Measurements from ENCODE around the gene TRIM28.

TRIM28 gene

GRCh38 chr19:58551123-58551497, 7.2 kb downstream of the TRIM28 start:
- no peak for TF ChIP-seq CTCF (IDR thresholded peaks at IDR 0.05; ENCODE audit: borderline replicate concordance, extremely low read depth, low read length, poor library complexity, severe bottlenecking)
- Histone ChIP-seq H3K27me3 (ENCODE audit: insufficient read depth, low read length, poor library complexity) (no peaks in the 10 kb centered on the region), H4K20me1 (ENCODE audit: insufficient read depth, low read length) (peaks cover 76% of the 10 kb centered on the region), H3K79me2 (ENCODE audit: insufficient read depth, low read length) (peaks cover 83% of the 10 kb centered on the region), H3K9me3 (ENCODE audit: insufficient read depth, low read length, severe bottlenecking) (no peaks in the 10 kb centered on the region), H3K36me3 (ENCODE audit: insufficient read depth, low read length) (peaks cover 73% of the 10 kb centered on the region), H3K4me2 (ENCODE audit: insufficient read depth, low read length) (no peak overlapping the region), H3K4me3 (ENCODE audit: low read depth in 1 of 2, low read length in 2 of 2) (no peak overlapping the region), H3K27ac (ENCODE audit: low read length) (no peak overlapping the region), H3K9ac (ENCODE audit: low read depth, low read length) (no peak overlapping the region), H2AFZ (ENCODE audit: low read depth, low read length) (no peak overlapping the region), H3K4me1 (ENCODE audit: insufficient read depth, low read length) (peaks cover 81% of the 10 kb centered on the region)
- DNase-seq (no peak), ATAC-seq (ENCODE audit: insufficient read depth, low read depth) (no peak)

- TF ChIP-seq EZH2 (IDR thresholded peaks at IDR 0.05; ENCODE audit: borderline replicate concordance, low read depth, low read length, severe bottlenecking): no peak
- TF ChIP-seq CTCF (IDR thresholded peaks at IDR 0.05; ENCODE audit: borderline replicate concordance, extremely low read depth, low read length, poor library complexity, severe bottlenecking): no peak
- H3K4me1 ChIP-seq (ENCODE audit: insufficient read depth, low read length): peaks cover 81% of the 10 kb centered on the region
- H3K4me2 ChIP-seq (ENCODE audit: insufficient read depth, low read length): peak overlapping the region; percentile 33; the same call in 1 of the 2 replicates
- H3K4me3 ChIP-seq (ENCODE audit: low read depth in 1 of 2, low read length in 2 of 2): no peak overlapping the region
- H3K27me3 ChIP-seq (ENCODE audit: insufficient read depth, low read length, poor library complexity): no peaks in the 10 kb centered on the region
- H3K9ac ChIP-seq (ENCODE audit: low read depth, low read length): no peak overlapping the region
- H3K36me3 ChIP-seq (ENCODE audit: insufficient read depth, low read length): peaks cover 73% of the 10 kb centered on the region
- ATAC-seq (ENCODE audit: insufficient read depth, low read depth): no peak
- H3K27ac ChIP-seq (ENCODE audit: low read length): no peak overlapping the region
- peaks cover 75% of the 10 kb centered on the region for H4K20me1 ChIP-seq (ENCODE audit: insufficient read depth, low read length)
- peaks cover 83% of the 10 kb centered on the region for H3K79me2 ChIP-seq (ENCODE audit: insufficient read depth, low read length)
- no peak overlapping the region for H2AFZ ChIP-seq (ENCODE audit: low read depth, low read length)
- DNase-seq: peak; percentile 18
- no peaks in the 10 kb centered on the region for H3K9me3 ChIP-seq (ENCODE audit: insufficient read depth, low read length, severe bottlenecking)
Measured at GRCh38 chr19:58551577-58552471, 8.0 kb downstream of the TRIM28 start.

- Histone ChIP-seq H3K27ac (ENCODE audit: low read length) (no peak overlapping the region), H3K79me2 (ENCODE audit: insufficient read depth, low read length) (peaks cover 83% of the 10 kb centered on the region), H3K27me3 (ENCODE audit: insufficient read depth, low read length, poor library complexity) (no peaks in the 10 kb centered on the region), H3K4me2 (ENCODE audit: insufficient read depth, low read length) (no peak overlapping the region; the same call in 1 of the 2 replicates), H4K20me1 (ENCODE audit: insufficient read depth, low read length) (peaks cover 75% of the 10 kb centered on the region), H2AFZ (ENCODE audit: low read depth, low read length) (no peak overlapping the region), H3K4me3 (ENCODE audit: low read depth in 1 of 2, low read length in 2 of 2) (no peak overlapping the region), H3K4me1 (ENCODE audit: insufficient read depth, low read length) (peaks cover 81% of the 10 kb centered on the region), H3K36me3 (ENCODE audit: insufficient read depth, low read length) (peaks cover 72% of the 10 kb centered on the region), H3K9ac (ENCODE audit: low read depth, low read length) (no peak overlapping the region), H3K9me3 (ENCODE audit: insufficient read depth, low read length, severe bottlenecking) (no peaks in the 10 kb centered on the region)
- ATAC-seq (ENCODE audit: insufficient read depth, low read depth) (no peak), DNase-seq (no peak)
- TF ChIP-seq EZH2 (IDR thresholded peaks at IDR 0.05; ENCODE audit: borderline replicate concordance, low read depth, low read length, severe bottlenecking) (no peak), CTCF (IDR thresholded peaks at IDR 0.05; ENCODE audit: borderline replicate concordance, extremely low read depth, low read length, poor library complexity, severe bottlenecking) (no peak)
Measured at GRCh38 chr19:58552655-58553054, 8.8 kb downstream of the TRIM28 start.
